ENCODE data around the gene AGO3. TPM values are rescaled to one million over a fixed set of nuclear protein-coding genes. Genes with fewer than 3 reads are reported as not detected.

The AGO3 gene
- total and polyA plus RNA-seq, 9 donors = 5.6 to 25.9 (median 9.6) TPM

GRCh38 chr1:36115200-36115669 lies 184.3 kb downstream of the AGO3 start:
- Histone ChIP-seq H3K27ac (ENCODE audit: low read length) (peak overlapping the region; percentile 75), H3K27me3 (ENCODE audit: control insufficient read depth, insufficient read depth, low read length) (no peaks in the 10 kb centered on the region), H3K4me1 (ENCODE audit: control insufficient read depth, insufficient read depth, low read length) (peaks cover 57% of the 10 kb centered on the region), H3K4me3 (ENCODE audit: low read length) (no peak overlapping the region), H3K36me3 (ENCODE audit: control insufficient read depth, insufficient read depth, low read length) (no peaks in the 10 kb centered on the region), H3K9me3 (replicated peaks; ENCODE audit: control insufficient read depth, low read depth, low read length) (no peaks in the 10 kb centered on the region)
- peak; percentile 82 for DNase-seq
- 11% methylated on average over 17 of the region's 18 CpGs for WGBS (ENCODE audit: insufficient coverage)

- DNase-seq = no peak
- Histone ChIP-seq H3K4me3 (ENCODE audit: low read length) (no peak overlapping the region), H3K27me3 (ENCODE audit: control insufficient read depth, insufficient read depth, low read length) (no peaks in the 10 kb centered on the region), H3K36me3 (ENCODE audit: control insufficient read depth, insufficient read depth, low read length) (no peaks in the 10 kb centered on the region), H3K9me3 (replicated peaks; ENCODE audit: control insufficient read depth, low read depth, low read length) (no peaks in the 10 kb centered on the region), H3K4me1 (ENCODE audit: control insufficient read depth, insufficient read depth, low read length) (peaks cover 57% of the 10 kb centered on the region), H3K27ac (ENCODE audit: low read length) (peak overlapping the region; percentile 75)
- WGBS (ENCODE audit: insufficient coverage) = 61% methylated on average over 3 of the region's 5 CpGs
These were observed 185.0 kb downstream of the AGO3 start for GRCh38 chr1:36115931-36116330.

DNA sequence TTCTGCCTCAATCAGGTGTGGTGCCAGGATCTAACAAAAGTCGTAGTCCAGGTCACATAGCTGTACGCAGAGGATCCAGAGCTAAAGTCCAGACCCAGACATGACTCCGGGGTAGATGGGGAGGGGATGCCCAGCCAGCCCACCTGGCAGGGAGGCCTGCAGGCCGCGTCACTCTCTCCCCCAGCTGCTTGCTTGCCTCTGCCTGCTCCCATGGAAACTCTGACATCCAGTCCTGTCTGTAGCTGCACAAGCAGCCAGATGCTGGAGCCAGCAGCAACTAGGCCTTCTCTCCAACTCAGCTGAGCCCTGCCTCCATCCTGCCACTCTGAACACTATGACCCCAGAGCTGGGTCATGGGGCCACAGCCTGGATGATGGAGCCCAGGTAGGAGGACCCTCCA lies 186.0 kb downstream of the AGO3 start:
- WGBS (ENCODE audit: insufficient coverage) = 27% methylated on average over 5 of the region's 5 CpGs
- no peak overlapping the region for H3K4me3 ChIP-seq (ENCODE audit: low read length)
- H3K27ac ChIP-seq (ENCODE audit: low read length) = peak overlapping the region; percentile 75
- H3K36me3 ChIP-seq (ENCODE audit: control insufficient read depth, insufficient read depth, low read length) = no peaks in the 10 kb centered on the region
- no peaks in the 10 kb centered on the region for H3K27me3 ChIP-seq (ENCODE audit: control insufficient read depth, insufficient read depth, low read length)
- peak; percentile 92 for DNase-seq
- no peaks in the 10 kb centered on the region for H3K9me3 ChIP-seq (replicated peaks; ENCODE audit: control insufficient read depth, low read depth, low read length)
- peaks cover 57% of the 10 kb centered on the region for H3K4me1 ChIP-seq (ENCODE audit: control insufficient read depth, insufficient read depth, low read length)

GRCh38 chr1:36118447-36119204 lies 187.7 kb downstream of the AGO3 start:
- no peak for DNase-seq
- Histone ChIP-seq H3K9me3 (replicated peaks; ENCODE audit: control insufficient read depth, low read depth, low read length) (no peaks in the 10 kb centered on the region), H3K36me3 (ENCODE audit: control insufficient read depth, insufficient read depth, low read length) (no peaks in the 10 kb centered on the region), H3K27ac (ENCODE audit: low read length) (no peak overlapping the region), H3K27me3 (ENCODE audit: control insufficient read depth, insufficient read depth, low read length) (no peaks in the 10 kb centered on the region), H3K4me1 (ENCODE audit: control insufficient read depth, insufficient read depth, low read length) (peaks cover 67% of the 10 kb centered on the region), H3K4me3 (ENCODE audit: low read length) (no peak overlapping the region)
- WGBS (ENCODE audit: insufficient coverage) = 24% methylated on average over 5 of the region's 10 CpGs

GRCh38 chr1:36119456-36119855 lies 188.6 kb downstream of the AGO3 start:
- no peaks in the 10 kb centered on the region for H3K36me3 ChIP-seq (ENCODE audit: control insufficient read depth, insufficient read depth, low read length)
- 48% methylated on average over 4 of the region's 9 CpGs for WGBS (ENCODE audit: insufficient coverage)
- H3K4me1 ChIP-seq (ENCODE audit: control insufficient read depth, insufficient read depth, low read length) = peaks cover 75% of the 10 kb centered on the region
- no peak overlapping the region for H3K4me3 ChIP-seq (ENCODE audit: low read length)
- no peak for DNase-seq
- no peaks in the 10 kb centered on the region for H3K9me3 ChIP-seq (replicated peaks; ENCODE audit: control insufficient read depth, low read depth, low read length)
- peak overlapping the region; percentile 47 for H3K27ac ChIP-seq (ENCODE audit: low read length)
- peaks cover 4% of the 10 kb centered on the region for H3K27me3 ChIP-seq (ENCODE audit: control insufficient read depth, insufficient read depth, low read length)

Other genes with a start within 250 kb of the AGO3 start
- 9.9 TPM for gene C1orf216, start 212.2 kb upstream of the AGO3 start, total RNA-seq
- 10 to 100 TPM in 7 of 8 donors, 1 to 10 TPM in 1; 9.3 to 17.4 (median 12.3) TPM for gene C1orf216, start 212.2 kb upstream of the AGO3 start, polyA plus RNA-seq (ENCODE audit: insufficient read depth in 1 of 8, insufficient read length in 8 of 8, low replicate concordance in 1 of 8)
- 5.6 TPM for gene CLSPN, start 161.1 kb upstream of the AGO3 start, total RNA-seq
- gene CLSPN, start 161.1 kb upstream of the AGO3 start, polyA plus RNA-seq (ENCODE audit: insufficient read depth in 1 of 8, insufficient read length in 8 of 8, low replicate concordance in 1 of 8) = 10 to 100 TPM in 1 of 8 donors, 1 to 10 TPM in 7; 5.2 to 10.0 (median 7.9) TPM
- 11.3 TPM for gene AGO4, start 123.1 kb upstream of the AGO3 start, total RNA-seq
- gene AGO4, start 123.1 kb upstream of the AGO3 start, polyA plus RNA-seq (ENCODE audit: insufficient read depth in 1 of 8, insufficient read length in 8 of 8, low replicate concordance in 1 of 8) = 10 to 100 TPM in 7 of 8 donors, 1 to 10 TPM in 1; 9.6 to 14.3 (median 12.0) TPM
- gene AGO1, start 47.9 kb upstream of the AGO3 start, total RNA-seq = 7.0 TPM
- gene AGO1, start 47.9 kb upstream of the AGO3 start, polyA plus RNA-seq (ENCODE audit: insufficient read depth in 1 of 8, insufficient read length in 8 of 8, low replicate concordance in 1 of 8) = 10 to 100 TPM in 3 of 8 donors, 1 to 10 TPM in 5; 7.0 to 11.9 (median 9.1) TPM
- gene TEKT2, start 153.0 kb downstream of the AGO3 start, total RNA-seq = 0.53 TPM
- 1 to 10 TPM in 1 of 8 donors, under 1 TPM in 7; 0.36 to 1.4 (median 0.56) TPM for gene TEKT2, start 153.0 kb downstream of the AGO3 start, polyA plus RNA-seq (ENCODE audit: insufficient read depth in 1 of 8, insufficient read length in 8 of 8, low replicate concordance in 1 of 8)
- gene ADPRS, start 157.8 kb downstream of the AGO3 start, total RNA-seq = 28.5 TPM
- 10 to 100 TPM; 24.9 to 30.7 (median 27.6) TPM for gene ADPRS, start 157.8 kb downstream of the AGO3 start, polyA plus RNA-seq (ENCODE audit: insufficient read depth in 1 of 8, insufficient read length in 8 of 8, low replicate concordance in 1 of 8)
- 35.7 TPM for gene COL8A2, start 194.1 kb downstream of the AGO3 start, total RNA-seq
- 10 to 100 TPM in 4 of 8 donors, 1 to 10 TPM in 4; 4.3 to 37.4 (median 12.8) TPM for gene COL8A2, start 194.1 kb downstream of the AGO3 start, polyA plus RNA-seq (ENCODE audit: insufficient read depth in 1 of 8, insufficient read length in 8 of 8, low replicate concordance in 1 of 8)
- gene TRAPPC3, start 218.4 kb downstream of the AGO3 start, total RNA-seq = 42.1 TPM
- gene TRAPPC3, start 218.4 kb downstream of the AGO3 start, polyA plus RNA-seq (ENCODE audit: insufficient read depth in 1 of 8, insufficient read length in 8 of 8, low replicate concordance in 1 of 8) = 10 to 100 TPM; 32.4 to 41.9 (median 35.8) TPM
- 72.8 TPM for gene MAP7D1, start 225.1 kb downstream of the AGO3 start, total RNA-seq
- gene MAP7D1, start 225.1 kb downstream of the AGO3 start, polyA plus RNA-seq (ENCODE audit: insufficient read depth in 1 of 8, insufficient read length in 8 of 8, low replicate concordance in 1 of 8) = 100 to 1,000 TPM; 133 to 197 (median 170) TPM